GM18507 (cell line): ENCODE measurements around the gene MRRF.

Experiments used
- DNase-seq: peaks from one replicate; pipeline ENCODE4 v3.0.0; 2011; ENCODE audit warnings: low read depth; ENCODE audit not compliant: insufficient read length; ENCODE audit errors: extremely low spot score
- FAIRE-seq: peaks from 2 replicates; lab custom pipeline; 2011; peaks lifted over from hg19 to GRCh38; lab: Jason Lieb, UNC

Gene MRRF

DNA sequence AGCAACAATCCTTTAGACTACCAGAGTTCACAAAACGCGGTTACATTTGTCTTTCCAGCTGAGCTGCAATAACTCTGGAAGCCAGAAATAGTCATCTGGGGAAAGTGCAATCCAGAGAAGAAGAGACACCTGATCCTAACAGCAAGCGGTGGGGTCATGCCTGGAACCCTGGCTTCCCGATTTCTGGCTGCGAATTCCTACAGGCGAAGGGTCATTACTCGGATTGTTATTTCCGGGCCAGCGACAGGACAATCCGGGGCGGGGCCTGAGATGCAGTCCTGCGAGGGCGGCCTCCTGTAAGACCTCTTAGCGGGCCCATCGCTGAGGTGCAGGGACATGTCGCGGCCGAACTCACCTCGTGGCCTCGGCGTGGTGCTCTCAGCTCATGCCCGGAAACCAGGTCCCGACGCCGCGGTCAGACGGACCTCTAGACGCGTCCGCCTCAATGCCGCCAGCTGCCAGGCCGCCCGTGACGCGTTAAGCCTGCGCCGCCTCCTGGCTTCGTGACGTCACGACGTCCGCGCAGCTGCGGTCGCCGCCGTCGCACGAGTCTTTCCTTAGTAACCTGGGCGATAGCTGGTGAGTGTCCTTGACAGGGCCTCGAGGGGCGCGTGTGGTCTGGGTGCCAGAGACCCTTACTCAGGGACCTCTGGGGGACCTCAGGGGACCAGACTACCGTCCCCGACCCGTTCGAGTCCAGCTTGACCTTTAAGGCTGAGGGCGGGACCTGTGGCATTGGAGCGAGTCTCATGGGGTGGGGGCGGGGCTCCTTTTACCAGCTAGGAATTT, at the start of gene MRRF, which contains the start of gene RBM18:
TSS of gene MRRF (plus strand) at position 523 of the 789 bp plus-strand sequence. CDS start 6,010 bp downstream, outside the sequence.
TSS of gene RBM18 (minus strand) at position 481 of the 789 bp plus-strand sequence. CDS start 3,348 bp downstream, outside the sequence.
- peak; percentile 85 for DNase-seq
- peak; percentile 89 for FAIRE-seq

DNA sequence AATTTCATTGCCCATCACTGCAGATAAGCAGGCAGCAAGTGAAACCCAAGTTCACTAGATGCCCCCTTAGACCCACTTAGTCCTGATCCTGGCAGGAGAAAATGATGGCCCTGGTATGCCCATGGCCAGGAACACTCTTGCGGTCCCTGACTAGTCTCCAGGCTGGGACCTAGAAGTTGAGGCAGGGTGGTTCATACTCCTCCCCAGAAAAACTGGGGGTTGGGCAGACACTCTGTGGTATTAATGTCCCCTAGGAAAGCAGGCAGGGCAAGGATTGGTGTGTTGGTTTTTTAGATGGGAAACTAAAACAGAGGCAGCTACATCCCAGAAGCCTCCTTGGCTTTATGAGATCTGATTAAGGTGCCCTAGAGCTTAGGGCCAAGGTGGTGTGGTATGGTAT, 49.0 kb upstream of the MRRF start:
- no peak for FAIRE-seq
- DNase-seq, result no peak

- no peak for FAIRE-seq
- no peak for DNase-seq
Measured at GRCh38 chr9:122216138-122216797, 48.4 kb upstream of the MRRF start.

DNA sequence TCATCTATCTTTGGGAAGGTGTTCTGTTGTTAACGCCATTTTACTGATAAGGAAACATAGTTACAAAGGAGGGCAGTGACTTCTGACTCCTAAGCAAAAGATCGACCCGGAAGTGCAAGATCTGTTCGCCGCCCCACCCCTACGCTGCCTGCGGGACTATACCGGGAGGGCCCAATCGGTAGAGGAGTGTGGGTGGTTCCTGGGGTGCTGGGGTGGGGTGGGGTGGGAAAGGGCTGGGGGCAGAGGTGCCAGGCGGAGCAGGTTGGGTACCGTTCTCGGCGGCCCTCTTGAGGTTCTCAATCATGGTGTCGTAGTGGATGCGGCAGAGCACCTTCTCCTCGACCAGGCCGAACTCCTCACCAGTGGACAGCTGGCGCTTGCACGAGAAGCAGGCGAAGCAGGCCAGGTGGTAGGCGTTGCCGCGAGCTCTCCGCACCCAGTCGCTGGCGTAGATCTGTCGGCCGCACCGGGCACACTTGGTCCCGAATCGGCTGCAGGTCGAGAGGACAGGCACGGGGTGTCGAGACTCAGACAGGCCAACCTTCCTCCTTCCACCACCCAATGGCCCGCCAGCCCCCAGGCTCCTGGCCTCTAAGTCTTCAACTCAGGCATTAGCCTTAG, 47.8 kb upstream of the MRRF start:
- no peak for DNase-seq
- FAIRE-seq, result no peak

DNA sequence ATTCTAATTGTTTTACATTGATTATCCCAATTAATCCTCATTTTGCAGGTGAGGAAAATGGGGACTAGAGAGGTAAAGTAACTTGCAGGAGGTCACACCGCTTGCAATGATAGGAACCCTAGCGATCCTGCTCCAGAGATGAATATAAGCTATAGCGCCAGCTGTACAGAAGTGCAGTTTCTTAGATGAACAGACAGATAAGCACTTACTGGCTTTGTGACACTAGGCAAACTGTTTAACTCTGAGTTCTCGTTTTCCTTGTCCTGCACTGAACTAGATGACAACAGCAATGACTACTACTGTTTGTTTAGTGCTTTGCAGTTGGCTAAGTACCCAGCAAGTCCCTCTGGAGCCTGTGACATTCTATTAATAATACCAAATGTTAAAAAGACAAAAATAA, 47.0 kb upstream of the MRRF start:
- FAIRE-seq (no peak), DNase-seq (no peak)

DNA sequence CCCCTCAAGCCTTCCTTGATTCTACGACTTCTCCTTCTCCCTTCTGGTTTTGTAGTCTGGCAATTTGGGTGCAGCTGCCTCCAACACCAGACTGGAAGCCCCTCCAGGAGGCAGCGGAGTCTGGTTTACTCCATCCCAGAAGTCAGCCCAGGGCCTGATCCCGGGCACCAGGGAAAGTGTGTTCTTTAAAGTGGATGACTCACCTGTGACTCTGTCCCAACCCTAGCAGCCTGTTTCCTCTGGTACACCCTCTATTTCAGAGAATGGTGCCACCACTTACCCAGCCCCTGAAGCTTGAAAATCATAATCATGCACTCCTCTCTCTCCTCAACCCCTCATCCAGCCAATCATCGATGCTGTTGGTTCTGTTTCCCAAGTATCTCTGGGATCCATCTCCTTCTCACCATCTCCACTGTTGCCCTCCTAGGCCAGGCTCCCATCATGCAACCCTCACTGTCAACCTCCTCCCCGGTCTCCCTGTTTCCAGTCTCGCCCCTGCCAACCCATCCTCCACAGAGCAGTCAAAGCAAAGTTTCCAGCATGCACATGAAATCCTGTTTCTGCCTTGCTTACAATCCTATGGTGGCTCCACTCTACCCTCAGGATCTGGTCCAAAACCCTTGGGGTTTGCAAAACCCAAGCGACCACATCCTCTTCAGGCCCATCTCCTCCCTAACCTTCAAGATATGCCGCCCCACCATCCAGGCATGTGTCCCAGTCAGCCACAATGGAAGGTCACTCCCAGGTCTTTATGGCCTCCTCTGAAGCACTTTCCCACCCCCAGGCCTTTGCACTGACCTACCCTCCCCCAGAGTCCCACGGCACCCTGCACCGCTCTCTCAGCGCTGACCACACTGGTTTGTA, 46.4 kb upstream of the MRRF start:
- DNase-seq, result no peak
- no peak for FAIRE-seq

DNA sequence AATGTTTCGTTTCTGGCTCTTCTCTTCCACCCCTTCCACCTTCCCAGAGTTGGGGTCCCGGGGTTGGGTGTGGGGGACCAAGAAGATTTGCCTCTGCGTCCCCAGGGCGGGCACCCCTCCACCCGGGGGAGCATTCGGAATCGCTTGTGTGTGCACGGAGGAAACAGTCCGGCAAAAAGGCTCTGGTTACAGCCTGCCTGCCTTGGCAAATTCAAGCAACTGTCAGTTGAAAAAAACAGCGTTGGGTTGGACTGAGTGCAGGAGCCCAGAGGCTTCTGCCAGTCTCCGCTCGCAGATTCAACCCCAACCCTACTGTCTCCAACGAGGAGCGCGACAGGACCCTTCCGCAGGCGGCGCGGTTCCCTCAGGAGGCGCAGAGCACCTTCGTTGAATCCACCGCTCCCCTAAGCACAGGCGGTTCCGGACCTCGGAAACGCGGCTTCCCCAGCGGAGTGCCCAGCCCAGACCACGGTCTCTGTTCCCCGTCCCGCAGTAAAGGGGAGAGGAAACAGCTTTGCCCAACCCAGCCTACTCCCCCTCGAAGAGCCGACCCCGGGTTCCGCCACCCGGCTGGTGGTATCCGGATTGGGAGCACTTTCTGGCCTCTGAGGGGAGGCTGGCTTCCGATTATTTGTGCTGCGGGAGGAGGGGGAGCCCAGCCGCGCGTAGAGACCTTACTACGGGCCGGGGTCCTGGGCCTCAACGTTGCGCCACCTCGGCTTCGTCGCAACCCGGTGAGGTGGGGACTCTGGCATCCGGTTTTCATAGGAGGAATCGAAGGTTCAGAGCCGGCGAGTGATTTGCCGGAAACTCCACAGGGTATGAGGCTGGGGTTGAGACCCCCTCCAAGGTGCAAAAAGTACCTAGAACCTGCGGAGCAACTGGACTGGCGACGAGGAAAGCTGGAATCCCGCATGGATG, 45.5 kb upstream of the MRRF start:
- FAIRE-seq, result no peak
- no peak for DNase-seq

DNA sequence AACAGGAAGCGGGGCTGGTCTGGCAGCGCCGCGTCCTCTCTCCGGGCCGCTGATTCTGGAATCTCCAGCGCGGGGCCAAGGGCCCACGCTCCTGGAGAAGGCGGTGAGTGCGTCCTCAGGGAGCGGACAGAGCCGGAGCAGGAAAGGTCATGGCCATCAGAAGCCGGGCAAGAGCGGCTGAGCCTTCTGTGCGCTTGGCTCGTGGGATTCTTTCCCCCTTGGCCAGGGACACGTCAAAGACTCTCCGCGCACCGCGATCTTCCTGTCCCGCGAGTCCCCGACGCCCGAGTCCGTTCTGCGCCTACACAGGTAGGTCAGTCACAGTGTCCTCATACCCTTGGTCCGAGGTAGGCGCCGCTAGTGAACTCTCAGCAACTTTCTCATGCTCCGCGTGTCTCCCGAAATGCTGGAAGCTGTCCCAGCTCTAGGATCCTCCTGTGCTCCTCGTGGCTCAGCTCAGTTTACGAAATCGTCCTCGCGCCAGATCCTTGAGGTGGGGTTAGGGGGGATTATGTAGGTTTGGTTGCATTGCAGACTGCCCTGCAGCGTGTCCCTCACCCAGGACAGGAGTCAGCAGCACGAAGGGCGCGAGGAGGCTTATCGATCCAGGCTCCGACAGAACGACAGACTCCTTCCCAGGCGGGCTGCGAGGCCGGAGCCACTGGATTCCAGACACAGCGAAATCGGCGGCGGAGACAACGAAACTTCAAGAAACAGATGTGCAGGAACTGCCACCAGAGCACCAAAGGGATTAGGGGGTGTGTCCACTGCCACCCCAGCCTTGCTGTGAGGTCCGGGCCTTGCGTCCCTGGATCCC, 44.6 kb upstream of the MRRF start:
- no peak for FAIRE-seq
- no peak for DNase-seq

DNA sequence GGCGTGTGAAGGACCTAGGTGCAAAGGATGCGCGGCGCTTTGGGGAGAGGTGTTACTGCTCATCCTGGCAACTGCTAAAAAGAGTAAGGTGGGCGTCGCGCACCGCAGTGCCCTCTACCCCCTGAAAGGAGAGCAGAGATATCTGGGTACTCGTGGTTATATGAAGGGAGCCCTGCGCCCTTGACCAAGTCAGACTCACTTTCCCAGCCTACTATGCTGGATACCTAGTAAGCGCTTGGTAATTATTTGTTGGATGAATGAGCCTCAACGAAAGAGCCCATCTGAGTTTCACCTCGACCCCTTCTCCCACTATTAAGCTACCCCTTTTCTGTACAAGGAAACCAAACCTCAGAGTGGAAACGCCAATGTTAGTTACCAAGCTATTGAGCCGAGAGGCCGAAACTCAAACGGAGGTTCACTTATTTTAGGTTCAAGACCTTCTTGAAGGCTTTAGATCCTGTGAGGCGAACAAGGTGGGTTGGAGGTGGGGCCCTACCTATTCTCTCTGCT, 44.0 kb upstream of the MRRF start:
- DNase-seq, result no peak
- no peak for FAIRE-seq

DNA sequence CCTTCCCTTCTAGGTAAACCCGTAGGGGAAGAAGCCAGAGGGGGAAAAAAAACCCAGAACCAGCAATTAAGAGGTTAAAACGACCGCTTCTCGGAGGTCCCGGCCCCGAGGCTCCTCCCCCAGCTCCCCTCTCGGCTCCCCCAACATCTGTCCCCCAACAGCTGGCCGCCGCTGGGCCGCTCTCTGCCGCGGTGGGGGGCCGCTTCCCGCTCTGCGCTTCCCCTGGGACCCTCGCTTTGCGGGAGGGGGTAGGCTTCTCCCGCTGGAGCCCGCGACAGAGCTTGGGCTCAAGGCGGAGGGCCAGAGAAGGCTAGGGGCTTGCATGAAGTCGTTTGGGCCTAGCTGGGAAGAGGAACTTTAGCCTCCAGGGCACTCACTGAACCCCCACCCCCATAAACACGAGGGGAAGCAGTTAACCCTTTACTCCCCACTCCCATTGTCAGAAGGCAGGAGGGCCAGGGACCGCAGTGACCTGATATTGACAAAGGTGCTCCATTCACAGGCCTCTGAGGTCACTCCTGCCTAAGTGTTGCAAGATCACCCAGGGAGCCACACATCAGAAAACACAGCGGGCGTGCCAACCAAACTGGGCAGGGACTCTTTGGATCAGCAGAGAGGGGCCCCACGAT, 43.4 kb upstream of the MRRF start:
- DNase-seq, result no peak
- FAIRE-seq, result no peak

DNA sequence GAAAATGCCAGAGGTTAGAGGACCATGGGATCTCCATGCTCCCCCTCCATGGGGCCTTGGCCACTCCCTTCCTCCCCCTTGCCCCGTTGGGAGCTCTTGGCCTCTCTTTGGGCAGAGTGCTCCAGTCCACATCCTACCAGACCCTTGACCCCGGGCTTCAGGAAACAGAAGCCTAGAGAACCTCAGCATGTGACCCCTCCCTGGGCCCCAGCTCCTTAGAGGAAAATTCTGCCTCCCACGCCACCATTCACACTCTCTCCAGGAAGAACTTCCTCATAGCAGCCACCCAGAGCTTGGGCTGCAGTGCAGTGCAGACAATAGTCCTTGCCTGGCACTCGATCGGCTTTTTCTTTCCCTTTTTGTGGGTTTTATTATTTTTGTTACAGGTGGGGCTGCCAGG, 41.9 kb upstream of the MRRF start:
- no peak for DNase-seq
- no peak for FAIRE-seq

DNA sequence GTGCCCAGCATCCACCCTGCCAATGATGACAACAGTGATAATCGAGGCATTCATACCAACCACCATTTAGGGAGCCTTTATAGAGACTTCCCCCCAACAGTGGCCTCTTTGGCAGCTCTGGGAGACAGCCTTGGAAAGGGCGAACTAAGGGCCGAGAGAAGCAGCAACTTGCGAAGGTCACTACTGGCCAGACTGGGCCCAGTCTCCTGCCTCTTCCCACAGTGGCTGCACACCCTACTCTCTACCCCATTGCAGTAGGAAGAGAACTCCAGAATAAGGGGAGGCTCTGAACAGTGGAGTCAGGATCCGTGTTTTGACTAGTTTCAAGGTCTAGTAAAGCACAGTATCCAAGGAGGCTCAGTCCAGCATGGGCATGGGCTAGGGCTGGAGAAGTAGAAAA, 41.2 kb upstream of the MRRF start:
- FAIRE-seq (no peak), DNase-seq (no peak)

DNA sequence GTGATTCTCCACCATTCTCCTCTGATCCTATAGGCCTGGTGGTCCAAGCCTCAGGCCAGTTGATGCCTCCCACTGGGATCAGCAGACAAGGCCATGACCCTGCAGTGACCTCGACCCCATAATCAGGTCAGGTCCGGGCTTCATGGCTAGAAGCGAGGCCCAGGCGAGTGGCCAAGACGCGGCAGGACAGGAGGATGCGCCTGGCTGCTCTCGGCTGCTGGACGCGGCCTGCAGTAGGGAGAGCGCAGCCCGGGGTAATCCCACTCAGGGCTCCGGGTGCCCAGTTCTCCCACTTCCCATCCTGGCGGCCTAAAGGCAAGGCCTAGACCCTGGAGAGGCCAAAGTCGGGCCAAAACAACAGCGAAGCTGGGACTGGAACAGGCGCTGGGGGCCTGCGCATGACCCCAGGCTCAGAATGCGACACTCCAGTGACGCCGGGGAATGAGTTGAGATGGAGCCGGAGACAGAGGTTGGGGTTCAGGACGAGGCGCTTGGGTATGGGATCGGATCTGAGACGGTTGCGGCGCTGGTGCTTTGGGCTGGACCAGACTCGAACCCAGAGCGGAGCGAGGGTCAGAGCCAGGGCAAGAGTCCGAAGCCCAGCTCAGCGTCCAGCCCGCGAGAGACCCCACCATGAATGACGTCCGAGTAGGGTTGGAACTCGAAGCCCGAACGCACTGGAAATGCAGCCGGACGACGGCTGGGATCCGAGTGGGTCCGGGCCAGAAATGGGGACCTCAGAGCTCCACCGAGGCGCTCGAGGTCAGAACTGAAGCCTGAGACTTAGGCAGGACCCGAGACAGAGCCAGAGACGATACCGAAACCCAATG, 39.2 kb upstream of the MRRF start:
- no peak for DNase-seq
- no peak for FAIRE-seq

- FAIRE-seq, result no peak
Measured at GRCh38 chr9:122226142-122226757, 38.4 kb upstream of the MRRF start.

DNA sequence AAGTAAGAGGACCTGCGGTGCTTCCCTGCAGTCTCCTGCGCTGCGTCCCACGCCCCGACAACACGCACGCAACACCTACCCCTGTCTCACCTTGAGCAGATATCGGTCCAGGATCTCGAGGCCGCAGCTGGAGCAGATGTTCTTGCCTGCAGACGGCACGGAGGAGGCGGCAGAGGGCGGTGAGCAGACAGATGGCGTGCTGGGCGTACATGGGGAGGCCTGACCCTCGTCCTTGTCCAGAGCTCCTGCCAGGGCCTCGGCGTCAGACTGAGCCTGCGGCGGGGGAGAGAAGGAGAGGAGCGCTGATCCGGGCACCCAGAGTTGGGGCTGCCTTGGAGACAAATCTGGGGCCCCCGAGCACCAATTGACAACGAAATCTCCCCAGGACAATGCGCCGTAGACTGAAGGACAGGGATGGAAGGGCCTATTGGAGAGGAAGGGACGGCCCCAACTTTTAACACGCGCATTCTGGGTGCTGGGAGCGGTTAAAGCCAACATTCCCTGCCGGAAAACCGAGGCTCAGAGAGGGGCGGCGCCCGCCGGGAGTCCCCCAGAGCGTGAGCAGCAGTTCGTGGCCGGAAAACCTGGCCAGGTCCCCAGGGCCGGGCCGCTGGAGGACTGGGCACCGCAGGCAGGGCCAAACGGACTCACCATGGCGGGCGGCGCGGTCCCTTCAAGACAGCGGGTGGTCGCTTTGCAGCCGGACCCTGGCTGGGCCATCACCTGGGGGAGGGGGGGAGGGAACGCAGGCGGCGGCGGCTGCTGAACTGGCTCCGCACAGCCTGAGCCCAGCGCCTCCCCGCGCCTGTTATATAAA, 37.7 kb upstream of the MRRF start:
- DNase-seq, result no peak
- FAIRE-seq, result no peak

More at GRCh38 chr9:122226142-122226757, 38.4 kb upstream of the MRRF start:
- DNase-seq, result no peak
